SH-SY5Y (cell line): ENCODE measurements around the gene FAT1.

ENCODE experiments used
- GATA2 ChIP-seq: IDR thresholded peaks from 2 replicates; pipeline ENCODE4 v1.6.1; 2011; ENCODE audit warnings: mild to moderate bottlenecking, low read depth, low read length
- GATA3 ChIP-seq: IDR thresholded peaks from 2 replicates; pipeline ENCODE4 v1.6.1; 2011; ENCODE audit warnings: low read depth, mild to moderate bottlenecking, low read length, moderate library complexity

DNA sequence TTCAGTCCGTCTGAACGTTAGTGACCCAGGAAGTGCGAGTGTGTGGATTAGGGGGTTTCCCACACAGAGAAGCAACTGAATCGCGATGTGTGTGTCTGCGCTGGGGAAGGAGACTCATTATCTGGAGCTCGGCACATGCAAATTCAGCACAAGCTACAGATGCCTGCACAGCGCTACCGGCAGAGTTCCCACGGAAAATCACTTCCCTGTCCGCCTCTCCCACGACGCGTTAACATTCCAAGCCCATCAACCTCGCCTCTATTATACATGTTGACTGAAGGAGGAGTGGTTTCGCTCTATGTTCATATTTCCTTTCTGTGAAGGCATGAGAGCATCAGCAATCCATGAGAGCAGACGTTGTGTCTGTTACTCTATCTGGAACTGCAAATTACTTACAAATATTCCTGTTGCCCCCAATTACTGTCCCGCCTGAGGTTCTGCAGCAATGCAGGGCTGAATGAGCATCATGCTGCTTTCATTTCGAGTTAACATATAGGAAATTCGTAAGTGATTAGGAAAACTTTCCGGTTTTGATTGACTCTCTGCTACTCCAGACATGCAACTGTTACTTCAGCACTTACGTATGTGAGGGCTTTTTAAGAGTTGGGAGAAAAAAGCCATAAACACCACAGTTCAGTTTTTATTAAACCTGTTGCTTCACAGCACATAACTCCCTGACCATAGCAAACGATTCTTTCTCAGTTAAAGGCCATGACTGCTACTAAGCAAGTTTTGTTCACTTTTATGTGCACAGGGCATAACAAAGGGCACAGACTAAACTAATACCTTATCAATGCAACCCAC lies 153.3 kb downstream of the FAT1 start:
- TF ChIP-seq GATA2 (no peak), GATA3 (no peak)
